Stimulated activated CD4-positive, alpha-beta T cell treated with anti-CD3 and anti-CD28 coated beads, Interleukin-15, amount 100 ng/mL, for 1 hour (primary cell): ENCODE data around the gene CD101.

Experiments
- DNase-seq, 2 donors: peaks; one replicate each; pipeline ENCODE4 v3.0.0-alpha.2; 2020; ENCODE audit warnings: low read depth in 1 of 2, low spot score in 1 of 2

CD101 gene

DNA sequence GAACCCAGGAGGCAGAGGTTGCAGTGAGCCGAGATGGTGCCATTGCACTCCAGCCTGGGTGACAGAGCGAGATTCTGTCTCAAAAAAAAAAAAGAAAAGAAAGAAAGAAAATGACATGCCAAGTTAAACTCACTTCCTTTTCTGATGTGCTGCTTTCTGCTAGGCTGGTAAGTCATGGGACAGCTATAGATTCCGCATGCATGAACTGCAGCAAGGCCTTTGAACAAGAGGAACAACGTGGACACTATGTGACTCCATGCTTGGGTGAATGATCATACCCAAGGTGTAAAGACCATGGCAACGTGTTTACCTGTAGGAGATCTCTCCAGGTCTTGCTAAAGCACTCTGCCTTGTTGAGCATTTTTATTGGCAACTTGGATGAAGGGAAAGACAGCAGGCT, 48.3 kb downstream of the CD101 start:
- no peak for DNase-seq

GRCh38 chr1:117051224-117052064, 49.9 kb downstream of the CD101 start:
- no peak for DNase-seq

GRCh38 chr1:117054068-117054467, 52.5 kb downstream of the CD101 start:
- no peak for DNase-seq

DNA sequence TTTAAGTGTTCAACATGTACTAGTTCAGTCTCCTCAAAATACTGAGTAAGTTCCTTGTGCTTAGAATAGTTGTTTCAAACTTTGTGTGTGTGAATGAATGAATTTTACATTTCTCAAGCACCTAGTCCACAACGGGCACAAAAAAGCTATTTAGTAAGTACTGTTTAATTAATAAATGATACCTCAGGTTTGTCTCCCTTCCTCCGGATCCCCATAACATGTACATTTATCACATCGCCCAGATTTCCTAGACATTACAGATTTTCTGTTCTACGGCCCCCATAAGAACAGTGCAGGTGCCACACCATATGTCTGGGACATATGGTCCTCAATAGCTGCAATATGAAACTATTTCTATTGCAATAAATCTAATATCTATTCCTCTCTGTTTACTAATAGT, 57.2 kb downstream of the CD101 start:
- no peak for DNase-seq

DNA sequence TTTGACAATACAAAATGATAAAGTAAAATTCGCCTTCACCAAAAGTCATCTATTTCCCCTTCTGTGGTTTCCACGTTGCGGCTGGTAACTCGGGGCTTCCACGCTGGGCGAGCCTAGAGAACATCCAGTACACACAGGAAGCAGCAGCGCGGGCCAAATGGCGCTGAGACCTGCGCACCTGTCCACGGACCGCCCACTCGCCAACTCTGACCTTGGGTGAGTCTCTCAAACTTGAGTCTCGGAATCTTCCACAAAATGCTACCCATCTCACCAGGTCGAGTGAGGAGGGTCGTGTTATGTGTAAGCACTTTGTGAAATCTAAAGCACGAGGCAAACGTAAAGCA, 57.7 kb downstream of the CD101 start:
- peak in 1 of 2 donors; percentile 35 for DNase-seq

GRCh38 chr1:117059678-117060440, 58.3 kb downstream of the CD101 start, which contains the start of gene TTF2:
TSS of gene TTF2 (plus strand) at chr1:117060326. CDS start at chr1:117060347, 21 bp downstream.
- peak; percentile 83 to 86 for DNase-seq

DNA sequence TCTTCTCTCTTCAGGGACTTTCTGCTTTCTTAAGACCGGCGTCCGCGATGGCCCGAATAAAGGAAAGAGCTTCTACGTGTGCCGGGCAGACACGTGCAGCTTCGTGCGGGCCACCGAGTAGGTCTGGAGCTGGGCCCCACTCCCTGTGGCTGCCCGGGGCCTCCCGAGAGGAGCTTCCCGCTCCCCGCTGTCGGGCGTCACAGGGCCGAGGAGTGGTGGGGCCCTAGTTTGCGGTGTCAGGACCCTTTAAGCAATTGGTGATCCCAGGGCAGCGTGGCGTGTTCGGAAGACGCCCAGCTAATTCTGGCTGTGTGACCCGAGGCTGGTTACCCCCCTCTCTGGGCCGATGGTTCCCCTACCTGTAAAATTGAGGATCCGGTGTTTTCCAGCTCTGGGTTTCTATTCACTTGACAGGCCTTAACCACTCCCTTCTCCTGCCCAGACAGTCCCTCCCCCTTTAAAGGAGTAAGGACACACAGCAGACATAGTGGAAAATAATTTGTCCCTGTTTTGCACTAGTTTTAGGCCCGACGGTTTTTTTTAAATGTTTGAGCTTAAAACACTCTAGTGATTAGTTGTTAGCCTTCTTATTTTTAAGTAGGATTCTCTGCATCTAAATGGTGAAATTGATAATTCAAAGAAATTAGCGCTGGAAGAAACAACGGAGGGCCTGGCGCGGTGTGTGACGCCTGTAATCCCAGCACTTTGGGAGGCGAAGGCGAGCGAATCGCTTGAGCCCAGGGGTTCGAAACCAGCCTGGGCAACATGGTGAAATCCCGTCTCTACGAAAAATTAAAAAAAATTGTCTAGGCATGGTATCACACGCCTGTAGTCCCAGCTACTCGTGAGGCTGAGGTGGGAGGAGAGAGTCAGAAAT, 59.1 kb downstream of the CD101 start:
- DNase-seq = no peak

DNA sequence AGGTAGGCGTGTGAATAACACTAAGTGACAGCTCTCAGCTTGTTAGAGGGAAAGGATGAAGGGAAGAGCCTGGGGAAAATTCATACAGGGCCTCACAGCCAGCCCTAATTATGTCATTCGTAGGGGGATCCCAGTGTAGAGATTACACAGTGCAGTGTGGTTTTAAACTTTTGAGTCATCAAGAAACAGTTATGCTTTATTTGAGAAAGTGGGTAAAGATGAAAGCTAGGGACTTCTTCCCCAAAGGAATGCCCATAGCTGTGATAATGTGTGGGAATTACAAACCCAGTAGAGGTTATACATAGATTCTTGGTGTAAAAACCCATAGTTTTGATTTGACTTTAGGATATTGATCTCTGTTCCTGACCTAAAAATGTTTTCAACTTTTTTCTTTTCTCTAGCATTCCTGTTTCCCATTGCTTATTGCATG, 60.4 kb downstream of the CD101 start:
- no peak for DNase-seq

GRCh38 chr1:117066367-117066766, 64.8 kb downstream of the CD101 start:
- no peak for DNase-seq

GRCh38 chr1:117067533-117068370, 66.2 kb downstream of the CD101 start:
- no peak for DNase-seq

GRCh38 chr1:117068580-117068979, 67.0 kb downstream of the CD101 start:
- no peak for DNase-seq

GRCh38 chr1:117069220-117069844, 67.8 kb downstream of the CD101 start:
- no peak for DNase-seq

GRCh38 chr1:117070124-117070523, 68.6 kb downstream of the CD101 start:
- no peak for DNase-seq

DNA sequence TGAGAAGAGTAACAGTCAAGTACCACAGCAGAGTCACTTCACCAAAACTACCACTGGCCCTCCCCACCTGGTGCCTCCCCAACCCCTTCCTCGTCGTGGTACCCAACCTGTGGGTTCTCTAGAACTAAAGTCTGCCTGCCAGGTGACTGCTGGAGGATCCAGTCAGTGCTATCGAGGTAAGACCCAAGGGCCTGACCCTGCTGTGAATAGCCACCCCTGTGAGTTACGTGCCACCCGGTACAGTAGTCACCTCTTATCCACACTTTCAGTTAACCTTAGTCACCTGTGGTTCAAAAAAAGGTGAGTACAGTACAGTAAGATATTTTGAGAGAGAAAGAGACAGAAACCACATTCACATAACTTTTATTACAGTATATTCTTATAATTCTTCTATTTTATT, 75.1 kb downstream of the CD101 start:
- no peak for DNase-seq

DNA sequence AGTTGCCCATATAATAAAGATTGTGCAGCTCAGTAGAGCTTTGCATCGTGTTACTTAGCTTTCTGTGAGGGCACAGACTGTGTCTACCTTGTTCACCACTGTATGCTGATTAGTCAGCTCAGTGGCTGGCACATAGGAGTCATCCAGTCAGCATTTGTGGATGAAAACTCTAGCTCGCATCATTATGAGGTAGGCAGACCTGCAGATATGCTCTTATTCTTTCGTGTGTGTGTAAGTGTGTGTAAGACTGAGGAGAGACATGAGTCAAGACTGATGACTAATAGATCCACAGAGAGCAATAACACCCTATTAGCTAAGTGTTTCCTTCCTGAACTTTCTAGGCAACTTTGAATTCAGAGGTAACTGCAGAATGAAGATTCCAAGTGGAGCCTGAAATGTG, 75.7 kb downstream of the CD101 start:
- no peak for DNase-seq

GRCh38 chr1:117079737-117080136, 78.2 kb downstream of the CD101 start:
- no peak for DNase-seq

DNA sequence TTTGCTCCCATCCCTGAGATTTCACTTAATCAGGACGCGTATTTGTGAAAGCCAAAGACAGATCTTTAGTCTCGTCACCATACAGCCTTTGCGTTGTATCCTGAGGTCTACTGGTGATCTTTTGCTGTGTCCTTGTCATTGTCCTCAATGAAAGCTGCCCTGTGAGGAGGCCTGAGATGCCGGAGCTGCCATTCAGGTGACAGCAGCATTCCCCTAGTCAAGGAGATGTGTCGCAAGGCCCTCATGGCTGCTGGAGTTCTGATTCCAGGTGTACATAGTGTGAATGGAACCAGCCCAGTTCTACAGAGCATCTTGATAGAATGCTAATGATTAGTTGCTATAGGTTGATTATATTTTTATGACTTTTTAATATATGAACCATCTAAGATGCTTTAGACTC, 82.7 kb downstream of the CD101 start:
- DNase-seq = no peak
